SK-N-MC (cell line): ENCODE measurements around the gene CSNK1G1.

Experiments
- EZH2 ChIP-seq: fragments of 200-600 bp; sonication (generic); IDR thresholded peaks from one replicate; pipeline ENCODE4 v1.6.1; 2017; ENCODE audit warnings: antibody characterized with exemption
- POLR2AphosphoS5 ChIP-seq: IDR thresholded peaks from 2 replicates; pipeline ENCODE4 v1.6.1; 2012; ENCODE audit warnings: mild to moderate bottlenecking, low read depth, low read length, borderline replicate concordance

DNA sequence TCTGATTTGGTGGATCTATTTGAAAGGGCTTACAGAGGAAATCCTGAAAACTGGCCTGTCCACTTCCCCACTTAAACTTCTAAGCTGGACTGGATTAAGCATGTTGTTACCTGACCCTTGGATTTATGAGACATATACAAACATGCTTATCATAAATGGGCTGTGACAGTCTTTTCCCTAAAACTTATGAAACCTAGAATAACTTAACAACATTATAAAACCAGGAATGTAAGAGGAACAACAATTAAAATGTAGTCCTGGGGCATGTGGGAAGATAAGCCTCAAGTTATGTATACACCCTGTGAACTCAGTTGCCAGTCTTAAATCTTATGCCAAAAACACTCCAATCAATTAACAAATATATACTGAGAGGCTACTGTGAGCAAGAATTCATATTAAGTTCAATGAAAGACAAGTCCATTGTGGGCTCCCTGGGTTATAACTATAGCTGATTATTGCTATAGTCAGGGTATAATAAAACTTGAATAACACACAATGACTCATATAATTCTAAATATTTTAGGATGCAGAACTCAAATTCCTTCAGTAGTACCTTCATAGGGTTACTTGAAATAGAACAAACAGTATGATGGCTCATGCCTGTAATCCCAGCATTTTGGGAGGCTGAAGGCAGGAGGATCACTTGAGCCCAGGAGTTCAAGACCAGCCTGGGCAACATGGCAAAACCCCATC lies 105.9 kb downstream of the CSNK1G1 start:
- no peak for TF ChIP-seq POLR2AphosphoS5
- no peak for TF ChIP-seq EZH2
